HEK293T (cell line): ENCODE measurements around the gene ITIH1.
A peak's percentile ranks its signal among the peaks of the same experiment; 100 is the strongest.

ENCODE experiments used
- CTCF ChIA-PET: fragments of 350-600 bp; formaldehyde crosslinking; extraction: SDS; loops from one replicate; lab custom pipeline; 2021; ENCODE audit warnings: antibody characterized with exemption, inconsistent platforms; lab: Yijun Ruan, JAX
- POLR2A ChIA-PET: fragments of 350-600 bp; formaldehyde crosslinking; extraction: SDS; loops from one replicate; lab custom pipeline; 2020; ENCODE audit warnings: antibody characterized with exemption, inconsistent platforms; lab: Yijun Ruan, JAX
- DNase-seq: peaks from one replicate; pipeline ENCODE4 v3.0.0; 2012; ENCODE audit warnings: mixed read lengths; ENCODE audit errors: extremely low spot score
- ARNT ChIP-seq: fragments of 450-650 bp; IDR thresholded peaks from 2 replicates; pipeline ENCODE4 v1.6.1; 2017; ENCODE audit warnings: mild to moderate bottlenecking
- BHLHE40 ChIP-seq: fragments of 450-650 bp; IDR thresholded peaks from 2 replicates; pipeline ENCODE4 v1.6.1; 2016; ENCODE audit warnings: mild to moderate bottlenecking, moderate library complexity, borderline replicate concordance
- CTBP1 ChIP-seq: fragments of 450-650 bp; IDR thresholded peaks from 2 replicates; pipeline ENCODE4 v1.6.1; 2016; ENCODE audit warnings: borderline replicate concordance
- ELF4 ChIP-seq: fragments of 450-650 bp; IDR thresholded peaks from 2 replicates; pipeline ENCODE4 v1.6.1; 2017; ENCODE audit warnings: antibody characterized with exemption
- FOXA1 ChIP-seq: fragments of 450-650 bp; IDR thresholded peaks from 2 replicates; pipeline ENCODE4 v1.6.1; 2016; ENCODE audit warnings: mild to moderate bottlenecking
- FOXK2 ChIP-seq: fragments of 450-650 bp; IDR thresholded peaks from 2 replicates; pipeline ENCODE4 v1.6.1; 2016; ENCODE audit warnings: mild to moderate bottlenecking
- FOXM1 ChIP-seq: fragments of 450-650 bp; IDR thresholded peaks from 2 replicates; pipeline ENCODE4 v1.6.1; 2017; ENCODE audit warnings: mild to moderate bottlenecking, borderline replicate concordance
- HDGF ChIP-seq: fragments of 450-650 bp; IDR thresholded peaks from 2 replicates; pipeline ENCODE4 v1.6.1; 2017; ENCODE audit warnings: antibody characterized with exemption, borderline replicate concordance
- L3MBTL2 ChIP-seq: fragments of 450-650 bp; conservative IDR thresholded peaks from 2 replicates; pipeline ENCODE4 v1.6.1; 2016; ENCODE audit warnings: mild to moderate bottlenecking
- LEF1 ChIP-seq: fragments of 450-650 bp; IDR thresholded peaks from 2 replicates; pipeline ENCODE4 v1.6.1; 2017; ENCODE audit warnings: mild to moderate bottlenecking, borderline replicate concordance
- NFRKB ChIP-seq: fragments of 450-650 bp; IDR thresholded peaks from 2 replicates; pipeline ENCODE4 v1.6.1; 2016; ENCODE audit warnings: mild to moderate bottlenecking, moderate library complexity
- PKNOX1 ChIP-seq: fragments of 450-650 bp; IDR thresholded peaks from 2 replicates; pipeline ENCODE4 v1.6.1; 2016
- SP1 ChIP-seq: fragments of 450-650 bp; IDR thresholded peaks from 2 replicates; pipeline ENCODE4 v1.6.1; 2017
- SUZ12 ChIP-seq: fragments of 450-650 bp; IDR thresholded peaks from 2 replicates; pipeline ENCODE4 v1.6.1; 2016; ENCODE audit warnings: mild to moderate bottlenecking
- TARDBP ChIP-seq: fragments of 450-650 bp; IDR thresholded peaks from 2 replicates; pipeline ENCODE4 v1.6.1; 2016
- ZNF384 ChIP-seq: fragments of 450-650 bp; IDR thresholded peaks from 2 replicates; pipeline ENCODE4 v1.6.1; 2016

Gene ITIH1

DNA sequence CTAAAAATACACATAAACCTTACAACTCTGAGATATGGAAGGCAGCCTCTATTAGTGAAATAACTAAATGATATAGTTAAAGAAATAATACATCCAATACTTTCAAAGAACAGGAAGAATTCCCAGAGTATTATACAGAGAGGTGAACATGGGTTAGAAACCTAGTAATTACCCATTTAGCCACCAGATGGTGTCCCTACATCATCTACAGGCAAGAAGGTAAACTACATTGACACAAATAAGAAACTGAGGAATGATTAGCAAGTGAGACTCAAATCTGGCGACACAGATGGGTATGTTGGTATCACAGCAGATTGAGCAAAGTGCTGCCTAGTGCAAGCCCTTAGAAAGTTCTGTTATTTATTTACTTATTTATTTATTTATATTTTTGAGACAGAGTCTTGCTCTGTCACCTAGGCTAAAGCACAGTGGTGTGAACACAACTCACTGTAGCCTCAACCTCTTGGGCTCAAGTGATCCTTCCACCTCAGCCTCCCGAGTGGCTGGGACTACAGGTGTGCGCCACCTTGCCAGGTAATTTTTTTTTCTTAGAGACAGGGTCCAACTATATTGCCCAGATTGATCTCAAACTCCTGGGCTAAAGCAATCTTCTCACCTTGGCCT, 34.9 kb upstream of the ITIH1 start:
- POLR2A ChIA-PET = no interaction called here

GRCh38 chr3:52743152-52743551, 34.2 kb upstream of the ITIH1 start:
- TF ChIP-seq SUZ12 (no peak), CTBP1 (no peak), PKNOX1 (no peak), L3MBTL2 (no peak), FOXK2 (no peak), SP1 (no peak), ELF4 (no peak), BHLHE40 (no peak), FOXM1 (no peak), NFRKB (no peak), ARNT (no peak)
- no peak for DNase-seq
- POLR2A ChIA-PET = no interaction called here
- CTCF ChIA-PET = no interaction called here

More for the DNA sequence above, 34.9 kb upstream of the ITIH1 start:
- peak; percentile 23 for DNase-seq
- CTCF ChIA-PET = interaction anchor here (0.8 kb wide), 1 partner anchor 50 kb away, joined by 4 read pairs; no protein-coding TSS in a partner anchor
- TF ChIP-seq SP1 = no peak
- TF ChIP-seq ZNF384 = no peak
- TF ChIP-seq ARNT = no peak
- TF ChIP-seq SUZ12 = no peak
- no peak for TF ChIP-seq TARDBP
- no peak for TF ChIP-seq FOXM1
- no peak for TF ChIP-seq FOXA1
- TF ChIP-seq FOXK2 = no peak
- no peak for TF ChIP-seq LEF1
- no peak for TF ChIP-seq L3MBTL2
- no peak for TF ChIP-seq BHLHE40
- TF ChIP-seq HDGF = no peak
- no peak for TF ChIP-seq PKNOX1
- no peak for TF ChIP-seq CTBP1

- ChIA-PET POLR2A (no interaction called here), CTCF (no interaction called here)
- TF ChIP-seq CTBP1 (no peak), ARNT (no peak), BHLHE40 (no peak), LEF1 (no peak), ELF4 (no peak), FOXA1 (no peak), L3MBTL2 (no peak), FOXM1 (no peak), HDGF (no peak), TARDBP (no peak), SP1 (no peak), FOXK2 (no peak), ZNF384 (no peak), NFRKB (no peak), PKNOX1 (no peak), SUZ12 (no peak)
- no peak for DNase-seq
Observed at GRCh38 chr3:52743721-52744120, 33.7 kb upstream of the ITIH1 start.

GRCh38 chr3:52752045-52752660, 25.2 kb upstream of the ITIH1 start:
- no peak for TF ChIP-seq SUZ12
- no peak for TF ChIP-seq ARNT
- TF ChIP-seq ELF4 = no peak
- TF ChIP-seq SP1 = no peak
- no peak for TF ChIP-seq PKNOX1
- no peak for TF ChIP-seq FOXA1
- no peak for TF ChIP-seq ZNF384
- TF ChIP-seq FOXK2 = no peak
- no peak for TF ChIP-seq BHLHE40
- ChIA-PET POLR2A (no interaction called here), CTCF (no interaction called here)
- DNase-seq = no peak

DNA sequence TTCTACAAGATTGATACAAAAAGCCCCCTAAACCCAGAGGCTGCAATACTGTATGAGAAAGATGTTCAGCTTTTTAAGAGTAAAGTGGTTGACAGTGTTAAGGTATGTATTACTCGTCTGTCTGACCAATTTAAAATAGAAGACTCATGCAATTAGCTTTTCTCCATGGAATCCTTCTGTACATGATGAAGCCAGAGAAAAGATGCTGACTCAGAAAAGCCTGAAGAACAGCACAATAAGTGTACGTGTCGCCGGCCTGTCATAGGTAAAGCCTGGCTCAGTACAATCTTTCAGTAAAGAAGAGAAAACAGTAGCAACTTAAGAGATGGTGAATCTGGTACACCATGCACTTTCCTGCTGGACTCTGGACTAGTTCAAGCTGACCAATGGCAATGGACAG, 23.0 kb upstream of the ITIH1 start:
- no peak for TF ChIP-seq SP1
- POLR2A ChIA-PET = interaction anchor here (1.1 kb wide), 1 partner anchor 16 kb away, joined by 3 read pairs; the partner anchor contains the start of gene NEK4
- CTCF ChIA-PET = interaction anchor here (0.6 kb wide), 1 partner anchor 17 kb away, joined by 3 read pairs; no protein-coding TSS in a partner anchor
- no peak for DNase-seq

DNA sequence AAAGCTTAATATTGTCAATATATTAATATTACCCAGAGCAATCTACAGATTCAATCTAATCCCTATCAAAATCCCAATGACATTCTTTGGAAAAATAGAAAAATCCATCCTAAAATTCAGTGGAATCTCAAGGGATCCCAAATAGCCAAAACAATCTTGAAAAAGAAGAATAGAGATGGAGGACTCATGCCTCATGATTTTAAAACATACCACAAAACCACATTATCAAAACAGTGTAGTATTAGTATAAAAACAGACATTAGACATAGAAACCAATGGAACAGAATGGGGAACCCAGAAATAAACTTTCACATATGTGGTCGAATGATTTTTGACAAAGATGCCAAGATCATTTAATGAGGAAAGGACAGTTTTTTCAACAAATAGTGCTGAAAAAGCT, 21.3 kb upstream of the ITIH1 start:
- POLR2A ChIA-PET = no interaction called here
- no peak for DNase-seq
- no peak for TF ChIP-seq SP1
- no peak for TF ChIP-seq BHLHE40
- no peak for TF ChIP-seq ELF4
- no peak for TF ChIP-seq NFRKB
- no peak for TF ChIP-seq FOXM1
- CTCF ChIA-PET = no interaction called here
